ENCODE data around the gene PLCL1.

PLCL1 gene

DNA sequence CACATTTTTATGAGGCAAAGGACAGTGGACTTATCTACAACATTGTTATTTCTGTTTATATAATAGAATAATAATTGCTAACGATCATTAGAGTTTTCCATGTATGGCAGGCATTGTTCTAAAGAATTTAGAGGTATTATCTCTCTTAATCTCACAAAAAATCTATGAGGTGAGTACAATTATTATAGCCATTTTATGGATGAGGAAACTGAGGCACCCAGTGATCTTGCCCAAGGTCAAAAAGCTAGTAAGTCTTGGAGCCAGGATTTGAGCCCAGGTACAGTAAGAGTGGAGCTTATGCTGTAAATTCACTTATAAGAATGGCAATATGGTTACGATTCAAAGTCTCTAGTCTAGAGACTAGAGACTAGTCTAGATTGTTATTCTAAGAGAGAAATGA, 331.7 kb downstream of the PLCL1 start:
- no peak overlapping the region for H3K9ac ChIP-seq (ENCODE audit: low read depth, low read length)
- no peak overlapping the region for H3K4me3 ChIP-seq (ENCODE audit: low read length)
- H3K4me1 ChIP-seq (ENCODE audit: control insufficient read depth, insufficient read depth, low read length) = peaks cover 19% of the 10 kb centered on the region
- no peaks in the 10 kb centered on the region for H3K9me3 ChIP-seq (replicated peaks; ENCODE audit: low read length)
- H3K27me3 ChIP-seq (ENCODE audit: control insufficient read depth, insufficient read depth, low read length) = no peaks in the 10 kb centered on the region
- no peak overlapping the region for H3K4me2 ChIP-seq (ENCODE audit: low read length)
- H3K36me3 ChIP-seq (ENCODE audit: insufficient read depth, low read length) = no peaks in the 10 kb centered on the region

GRCh38 chr2:198137733-198138132, 333.3 kb downstream of the PLCL1 start:
- Histone ChIP-seq H3K4me1 (ENCODE audit: control insufficient read depth, insufficient read depth, low read length) (peaks cover 19% of the 10 kb centered on the region), H3K9ac (ENCODE audit: low read depth, low read length) (no peak overlapping the region), H3K27me3 (ENCODE audit: control insufficient read depth, insufficient read depth, low read length) (no peaks in the 10 kb centered on the region), H3K4me2 (ENCODE audit: low read length) (no peak overlapping the region), H3K9me3 (replicated peaks; ENCODE audit: low read length) (no peaks in the 10 kb centered on the region), H3K36me3 (ENCODE audit: insufficient read depth, low read length) (no peaks in the 10 kb centered on the region), H3K4me3 (ENCODE audit: low read length) (no peak overlapping the region)

DNA sequence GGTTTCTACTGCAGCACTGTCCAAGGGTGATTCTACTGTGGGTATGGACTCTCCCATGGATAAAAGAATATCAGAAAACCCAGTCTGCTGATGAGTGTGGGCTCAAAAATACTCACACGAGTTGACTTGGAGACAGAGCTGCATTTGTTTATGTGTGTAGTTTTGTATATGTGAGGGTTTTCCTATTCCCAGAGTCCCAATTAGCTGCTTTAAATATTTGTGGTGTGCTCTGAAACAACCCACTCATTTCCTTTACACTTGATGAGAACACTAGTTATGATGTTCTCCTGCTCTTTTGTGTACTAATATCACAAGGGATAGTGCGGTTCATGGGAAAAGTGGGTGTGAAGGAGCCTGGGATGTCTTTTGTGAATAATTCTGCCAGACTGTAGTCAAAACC, 337.3 kb downstream of the PLCL1 start:
- no peak overlapping the region for H3K9ac ChIP-seq (ENCODE audit: low read depth, low read length)
- H3K4me2 ChIP-seq (ENCODE audit: low read length) = no peak overlapping the region
- H3K36me3 ChIP-seq (ENCODE audit: insufficient read depth, low read length) = no peaks in the 10 kb centered on the region
- H3K4me3 ChIP-seq (ENCODE audit: low read length) = no peak overlapping the region
- H3K9me3 ChIP-seq (replicated peaks; ENCODE audit: low read length) = no peaks in the 10 kb centered on the region
- no peaks in the 10 kb centered on the region for H3K27me3 ChIP-seq (ENCODE audit: control insufficient read depth, insufficient read depth, low read length)
- no peaks in the 10 kb centered on the region for H3K4me1 ChIP-seq (ENCODE audit: control insufficient read depth, insufficient read depth, low read length)

- H3K9me3 ChIP-seq (replicated peaks; ENCODE audit: low read length) = no peaks in the 10 kb centered on the region
- H3K27me3 ChIP-seq (ENCODE audit: control insufficient read depth, insufficient read depth, low read length) = no peaks in the 10 kb centered on the region
- H3K4me3 ChIP-seq (ENCODE audit: low read length) = no peak overlapping the region
- H3K4me1 ChIP-seq (ENCODE audit: control insufficient read depth, insufficient read depth, low read length) = no peaks in the 10 kb centered on the region
- H3K36me3 ChIP-seq (ENCODE audit: insufficient read depth, low read length) = no peaks in the 10 kb centered on the region
- no peak overlapping the region for H3K9ac ChIP-seq (ENCODE audit: low read depth, low read length)
- no peak overlapping the region for H3K4me2 ChIP-seq (ENCODE audit: low read length)
Observed at GRCh38 chr2:198143156-198143555, 338.8 kb downstream of the PLCL1 start.

DNA sequence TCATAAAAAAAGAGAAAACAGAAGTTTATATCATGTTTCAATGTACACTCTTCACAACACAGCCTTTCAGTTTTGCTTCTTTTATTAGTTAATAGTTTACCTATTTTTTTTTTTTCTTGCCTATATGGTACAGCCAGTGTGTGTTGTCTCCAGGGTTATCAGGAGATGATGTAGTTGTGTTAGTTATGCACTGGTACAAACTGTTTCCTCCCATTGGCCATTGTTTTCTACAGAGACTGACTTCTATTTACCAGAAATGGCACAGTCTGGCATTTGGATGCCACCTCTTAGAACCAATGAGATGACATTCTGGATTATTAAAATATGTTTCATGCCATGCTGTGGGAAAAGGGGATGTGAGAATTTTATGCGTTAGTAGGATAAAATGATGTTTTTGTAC, 339.4 kb downstream of the PLCL1 start:
- H3K4me2 ChIP-seq (ENCODE audit: low read length) = no peak overlapping the region
- no peaks in the 10 kb centered on the region for H3K4me1 ChIP-seq (ENCODE audit: control insufficient read depth, insufficient read depth, low read length)
- no peak overlapping the region for H3K4me3 ChIP-seq (ENCODE audit: low read length)
- H3K36me3 ChIP-seq (ENCODE audit: insufficient read depth, low read length) = no peaks in the 10 kb centered on the region
- no peak overlapping the region for H3K9ac ChIP-seq (ENCODE audit: low read depth, low read length)
- no peaks in the 10 kb centered on the region for H3K9me3 ChIP-seq (replicated peaks; ENCODE audit: low read length)
- no peaks in the 10 kb centered on the region for H3K27me3 ChIP-seq (ENCODE audit: control insufficient read depth, insufficient read depth, low read length)

GRCh38 chr2:198144660-198145059, 340.3 kb downstream of the PLCL1 start:
- H3K4me1 ChIP-seq (ENCODE audit: control insufficient read depth, insufficient read depth, low read length) = no peaks in the 10 kb centered on the region
- H3K4me2 ChIP-seq (ENCODE audit: low read length) = no peak overlapping the region
- H3K9me3 ChIP-seq (replicated peaks; ENCODE audit: low read length) = no peaks in the 10 kb centered on the region
- H3K36me3 ChIP-seq (ENCODE audit: insufficient read depth, low read length) = no peaks in the 10 kb centered on the region
- H3K9ac ChIP-seq (ENCODE audit: low read depth, low read length) = no peak overlapping the region
- no peak overlapping the region for H3K4me3 ChIP-seq (ENCODE audit: low read length)
- no peaks in the 10 kb centered on the region for H3K27me3 ChIP-seq (ENCODE audit: control insufficient read depth, insufficient read depth, low read length)

DNA sequence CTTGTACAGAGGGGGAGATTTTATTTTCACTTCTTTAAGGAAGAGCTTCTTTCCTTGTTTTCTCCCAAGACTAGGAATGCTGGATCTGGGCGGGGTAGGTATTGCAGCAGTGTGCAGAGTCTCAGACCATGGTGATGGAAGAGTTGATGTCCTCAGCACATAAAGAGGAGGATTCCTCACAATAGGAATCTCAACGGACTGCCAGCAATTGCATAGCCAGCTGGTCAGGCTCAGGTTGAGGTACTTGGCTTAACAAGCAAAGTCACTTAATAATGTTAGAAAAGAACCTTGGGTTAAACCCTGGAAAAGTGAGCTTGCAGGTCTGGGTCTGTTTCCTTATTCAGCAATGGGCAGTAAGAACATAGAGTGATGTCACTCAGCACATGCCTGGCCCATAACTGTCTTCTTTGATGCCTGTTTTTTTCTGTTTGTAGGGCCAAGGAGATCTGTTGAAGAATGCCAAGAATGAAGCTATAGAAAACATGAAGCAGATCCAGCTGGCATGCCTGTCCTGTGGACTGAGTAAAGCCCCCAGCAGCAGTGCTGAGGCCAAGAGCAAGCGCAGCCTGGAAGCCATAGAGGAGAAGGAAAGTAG, 342.1 kb downstream of the PLCL1 start:
- Histone ChIP-seq H3K36me3 (ENCODE audit: insufficient read depth, low read length) (no peaks in the 10 kb centered on the region), H3K4me2 (ENCODE audit: low read length) (no peak overlapping the region), H3K4me3 (ENCODE audit: low read length) (no peak overlapping the region), H3K4me1 (ENCODE audit: control insufficient read depth, insufficient read depth, low read length) (no peaks in the 10 kb centered on the region), H3K9me3 (replicated peaks; ENCODE audit: low read length) (no peaks in the 10 kb centered on the region), H3K27me3 (ENCODE audit: control insufficient read depth, insufficient read depth, low read length) (no peaks in the 10 kb centered on the region), H3K9ac (ENCODE audit: low read depth, low read length) (no peak overlapping the region)

DNA sequence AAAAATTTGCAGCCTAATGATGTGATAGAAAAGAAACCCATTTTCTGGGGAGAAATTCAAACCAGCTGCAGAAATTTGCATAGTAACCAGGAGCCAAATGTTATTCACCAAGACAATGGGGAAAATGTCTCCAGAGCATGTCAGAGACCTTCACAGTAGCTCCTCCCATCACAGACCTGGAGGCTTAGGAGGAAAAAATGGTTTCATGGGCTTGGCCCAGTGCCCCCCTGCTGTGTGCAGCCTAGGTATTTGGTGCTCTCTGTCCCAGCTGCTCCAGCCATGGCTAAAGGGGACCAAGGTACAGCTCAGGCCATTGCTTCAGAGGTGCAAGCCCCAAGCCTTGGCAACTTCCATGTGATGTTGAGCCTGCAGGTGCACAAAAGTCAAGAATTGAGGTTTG, 352.9 kb downstream of the PLCL1 start:
- Histone ChIP-seq H3K9ac (ENCODE audit: low read depth, low read length) (no peak overlapping the region), H3K4me1 (ENCODE audit: control insufficient read depth, insufficient read depth, low read length) (no peaks in the 10 kb centered on the region), H3K36me3 (ENCODE audit: insufficient read depth, low read length) (no peaks in the 10 kb centered on the region), H3K4me3 (ENCODE audit: low read length) (no peak overlapping the region), H3K4me2 (ENCODE audit: low read length) (no peak overlapping the region), H3K27me3 (ENCODE audit: control insufficient read depth, insufficient read depth, low read length) (no peaks in the 10 kb centered on the region), H3K9me3 (replicated peaks; ENCODE audit: low read length) (no peaks in the 10 kb centered on the region)

DNA sequence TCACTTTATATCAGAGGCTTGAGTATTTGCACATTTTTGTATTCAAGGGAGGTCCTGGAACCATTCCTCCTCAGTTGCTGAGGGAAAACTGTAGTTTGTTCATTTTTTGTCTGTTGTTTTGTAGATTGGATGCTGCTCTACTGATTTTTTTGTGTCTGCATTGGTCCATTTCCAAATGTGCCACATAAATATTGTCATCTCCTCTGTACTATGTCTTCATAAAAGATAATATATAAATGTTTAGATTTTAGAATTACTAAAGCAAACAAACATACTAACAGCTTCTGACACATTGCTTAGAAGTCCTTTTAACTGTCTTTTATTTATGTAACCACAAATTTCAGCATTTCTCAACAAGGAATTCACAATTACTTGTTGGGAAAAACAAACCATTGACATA, 356.8 kb downstream of the PLCL1 start:
- no peaks in the 10 kb centered on the region for H3K27me3 ChIP-seq (ENCODE audit: control insufficient read depth, insufficient read depth, low read length)
- H3K4me2 ChIP-seq (ENCODE audit: low read length) = no peak overlapping the region
- no peak overlapping the region for H3K4me3 ChIP-seq (ENCODE audit: low read length)
- H3K9me3 ChIP-seq (replicated peaks; ENCODE audit: low read length) = no peaks in the 10 kb centered on the region
- H3K4me1 ChIP-seq (ENCODE audit: control insufficient read depth, insufficient read depth, low read length) = no peaks in the 10 kb centered on the region
- no peak overlapping the region for H3K9ac ChIP-seq (ENCODE audit: low read depth, low read length)
- no peaks in the 10 kb centered on the region for H3K36me3 ChIP-seq (ENCODE audit: insufficient read depth, low read length)

DNA sequence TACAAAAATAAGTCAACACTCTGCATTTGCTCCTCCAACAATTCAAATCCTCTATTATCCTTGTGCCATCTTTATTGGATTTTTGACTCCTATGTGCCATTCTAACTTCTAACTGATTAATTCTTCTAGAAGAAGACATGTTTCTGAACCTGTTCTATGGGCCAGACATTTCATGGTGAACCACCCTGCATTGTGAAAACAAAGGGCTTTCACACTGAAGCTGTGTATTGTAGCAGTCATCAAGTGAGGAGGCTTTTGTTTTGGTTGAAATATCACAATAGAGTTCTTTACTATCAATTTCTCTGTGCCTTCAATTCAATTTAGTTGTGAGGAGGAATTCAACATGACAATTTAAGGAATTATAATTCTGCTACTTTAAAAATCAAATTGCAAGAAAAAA, 357.9 kb downstream of the PLCL1 start:
- Histone ChIP-seq H3K36me3 (ENCODE audit: insufficient read depth, low read length) (no peaks in the 10 kb centered on the region), H3K4me1 (ENCODE audit: control insufficient read depth, insufficient read depth, low read length) (no peaks in the 10 kb centered on the region), H3K9me3 (replicated peaks; ENCODE audit: low read length) (no peaks in the 10 kb centered on the region), H3K4me2 (ENCODE audit: low read length) (no peak overlapping the region), H3K27me3 (ENCODE audit: control insufficient read depth, insufficient read depth, low read length) (no peaks in the 10 kb centered on the region), H3K4me3 (ENCODE audit: low read length) (no peak overlapping the region), H3K9ac (ENCODE audit: low read depth, low read length) (no peak overlapping the region)

DNA sequence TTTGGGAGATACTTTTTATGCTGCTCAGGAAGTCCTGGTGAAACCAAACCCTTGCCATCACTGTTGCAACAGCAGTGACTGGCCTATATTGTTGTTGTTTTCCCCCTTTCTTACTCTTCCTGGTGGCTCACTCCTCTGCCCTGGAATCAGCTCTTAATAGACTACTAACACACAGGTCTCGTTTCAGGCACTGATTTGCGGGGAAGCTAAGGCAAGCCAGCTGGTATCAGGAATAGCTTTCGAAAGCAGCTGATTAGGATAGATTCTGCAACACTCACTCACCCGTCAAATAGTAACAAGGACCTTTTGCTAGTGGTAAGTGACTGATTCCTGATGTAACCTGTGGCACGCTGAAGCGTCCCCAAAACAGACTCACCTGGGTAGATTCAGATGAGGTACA, 360.4 kb downstream of the PLCL1 start:
- Histone ChIP-seq H3K9me3 (replicated peaks; ENCODE audit: low read length) (no peaks in the 10 kb centered on the region), H3K27me3 (ENCODE audit: control insufficient read depth, insufficient read depth, low read length) (no peaks in the 10 kb centered on the region), H3K4me3 (ENCODE audit: low read length) (no peak overlapping the region), H3K36me3 (ENCODE audit: insufficient read depth, low read length) (no peaks in the 10 kb centered on the region), H3K4me1 (ENCODE audit: control insufficient read depth, insufficient read depth, low read length) (no peaks in the 10 kb centered on the region), H3K4me2 (ENCODE audit: low read length) (no peak overlapping the region), H3K9ac (ENCODE audit: low read depth, low read length) (no peak overlapping the region)

DNA sequence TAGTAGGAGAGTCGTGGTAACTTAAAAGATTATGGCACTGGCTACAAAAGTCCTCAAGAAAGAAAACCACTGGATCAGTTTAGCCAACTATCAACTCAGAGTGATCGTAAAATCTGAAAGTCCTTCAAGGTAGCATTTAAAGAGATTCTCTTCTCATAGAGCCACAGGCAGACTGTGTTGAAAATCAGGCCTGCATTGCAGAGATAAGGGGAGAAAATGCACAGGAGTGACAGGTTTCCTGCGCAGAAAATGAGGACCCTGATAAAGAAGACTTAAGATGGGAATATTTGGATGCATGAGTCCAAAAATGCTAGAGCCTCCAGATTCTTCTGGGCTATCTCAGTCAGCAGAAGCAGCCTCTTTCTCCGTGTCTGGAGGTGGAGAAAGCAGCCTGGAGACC, 360.9 kb downstream of the PLCL1 start:
- Histone ChIP-seq H3K9ac (ENCODE audit: low read depth, low read length) (no peak overlapping the region), H3K36me3 (ENCODE audit: insufficient read depth, low read length) (no peaks in the 10 kb centered on the region), H3K4me2 (ENCODE audit: low read length) (no peak overlapping the region), H3K9me3 (replicated peaks; ENCODE audit: low read length) (no peaks in the 10 kb centered on the region), H3K27me3 (ENCODE audit: control insufficient read depth, insufficient read depth, low read length) (no peaks in the 10 kb centered on the region), H3K4me1 (ENCODE audit: control insufficient read depth, insufficient read depth, low read length) (no peaks in the 10 kb centered on the region), H3K4me3 (ENCODE audit: low read length) (no peak overlapping the region)

Measured in skeletal muscle satellite cell (primary cell).